A549 (cell line): ENCODE data around the gene TGM6. TPM values are rescaled to one million over a fixed set of nuclear protein-coding genes. Genes with fewer than 3 reads are reported as not detected.

Source experiments
- ATAC-seq, 2 experiments: fragments of 200-7000 bp in 1 of 2; fragments of >200 bp in 1 of 2; cut with Nextera tagmentation in 1 of 2; cut with Tn5 transposase in 1 of 2; 3 replicates each; pipeline versions ENCODE4 v1.8.0 to v1.9.1; 2018 to 2020; ENCODE audit warnings: mild to moderate bottlenecking in 1 of 2, moderate library complexity in 1 of 2
- CTCF ChIA-PET: fragments of 300-600 bp; sonication (Branson Sonifier 250); formaldehyde crosslinking; extraction: SDS; loops from one replicate; lab custom pipeline; 2021; ENCODE audit warnings: antibody characterized with exemption, inconsistent platforms; lab: Yijun Ruan, JAX
- POLR2A ChIA-PET: fragments of 350-600 bp; formaldehyde crosslinking; extraction: SDS; loops from one replicate; lab custom pipeline; 2021; ENCODE audit warnings: antibody characterized with exemption, inconsistent platforms; lab: Yijun Ruan, JAX
- DNase-seq, 2 experiments: peaks; one replicate each; pipeline versions ENCODE4 v3.0.0 to v3.0.0-alpha.2; 2011 to 2016; ENCODE audit warnings: low read depth in 1 of 2, low spot score in 1 of 2
- FAIRE-seq: peaks from 2 replicates; lab custom pipeline; 2011; peaks lifted over from hg19 to GRCh38; lab: Jason Lieb, UNC
- H3K27ac ChIP-seq, 2 experiments: fragments of >200 bp; sonication (Bioruptor Twin); formaldehyde crosslinking; 3 replicates each; pipeline ENCODE4 v1.5.1; 2016 to 2017
- H3K4me1 ChIP-seq: fragments of >200 bp; sonication (Bioruptor Twin); formaldehyde crosslinking; 3 replicates; pipeline ENCODE4 v1.6.1; 2016
- H3K4me2 ChIP-seq: fragments of >200 bp; sonication (Bioruptor Twin); formaldehyde crosslinking; 3 replicates; pipeline ENCODE4 v1.6.1; 2016
- H3K4me3 ChIP-seq: fragments of >200 bp; sonication (Bioruptor Twin); formaldehyde crosslinking; 3 replicates; pipeline ENCODE4 v1.5.1; 2016
- H3K9me3 ChIP-seq: fragments of >200 bp; sonication (Bioruptor Twin); formaldehyde crosslinking; 3 replicates; pipeline ENCODE4 v1.6.1; 2016
- CBX8 ChIP-seq: fragments of 200-600 bp; sonication (generic); IDR thresholded peaks from 2 replicates; pipeline ENCODE4 v1.6.1; 2016
- CTCF ChIP-seq: fragments of >200 bp; sonication (Bioruptor Twin); formaldehyde crosslinking; IDR thresholded peaks from 3 replicates; pipeline ENCODE4 v1.5.1; 2016
- EHF ChIP-seq: fragments of 250-450 bp; sonication (Bioruptor Pico); IDR thresholded peaks from 2 replicates; pipeline ENCODE4 v1.5.0; 2020; ENCODE audit warnings: mild to moderate bottlenecking
- EP300 ChIP-seq, 2 experiments: fragments of >200 bp; sonication (Bioruptor Twin); formaldehyde crosslinking; IDR thresholded peaks; 2 replicates in 1 of 2; 3 replicates in 1 of 2; pipeline ENCODE4 v1.6.1; 2016 to 2017
- HEYL ChIP-seq: fragments of 250-450 bp; sonication (Bioruptor Pico); IDR thresholded peaks from 2 replicates; pipeline ENCODE4 v1.8.0; 2021; ENCODE audit warnings: mild to moderate bottlenecking, moderate library complexity
- JUN ChIP-seq, 2 experiments: fragments of >200 bp; sonication (Bioruptor Twin); formaldehyde crosslinking; IDR thresholded peaks; 2 replicates in 1 of 2; 3 replicates in 1 of 2; pipeline ENCODE4 v1.6.1; 2016 to 2017
- KDM1A ChIP-seq: fragments of 200-600 bp; sonication (generic); IDR thresholded peaks from 2 replicates; pipeline ENCODE4 v1.6.1; 2016; ENCODE audit warnings: low read depth, mild to moderate bottlenecking
- PHF8 ChIP-seq: fragments of 200-600 bp; sonication (generic); IDR thresholded peaks from 2 replicates; pipeline ENCODE4 v1.6.1; 2016; ENCODE audit warnings: low read depth, mild to moderate bottlenecking, antibody characterized with exemption, moderate library complexity, borderline replicate concordance
- POLR2A ChIP-seq: IDR thresholded peaks from 2 replicates; pipeline ENCODE4 v1.6.1; 2012; ENCODE audit warnings: mild to moderate bottlenecking, low read length
- POLR2AphosphoS2 ChIP-seq: conservative IDR thresholded peaks from 2 replicates; pipeline ENCODE4 v1.6.1; 2012; ENCODE audit warnings: low read length, improper control_type of control experiment, inconsistent platforms
- RAD21 ChIP-seq, 2 experiments: fragments of >200 bp in 1 of 2; sonication (Bioruptor Twin) in 1 of 2; formaldehyde crosslinking in 1 of 2; IDR thresholded peaks in 1 of 2; conservative IDR thresholded peaks in 1 of 2; 2 replicates in 1 of 2; 3 replicates in 1 of 2; pipeline ENCODE4 v1.6.1; 2012 to 2018; ENCODE audit warnings: inconsistent platforms in 1 of 2
- SMC3 ChIP-seq: fragments of >200 bp; sonication (Bioruptor Twin); formaldehyde crosslinking; IDR thresholded peaks from 3 replicates; pipeline ENCODE4 v1.6.1; 2018; ENCODE audit warnings: inconsistent platforms
- SREBF2 ChIP-seq: fragments of 450-650 bp; IDR thresholded peaks from 2 replicates; pipeline ENCODE4 v1.6.1; 2014; ENCODE audit warnings: mild to moderate bottlenecking, moderate library complexity
- ZFP36 ChIP-seq: fragments of 450-650 bp; IDR thresholded peaks from 2 replicates; pipeline ENCODE4 v1.6.1; 2014; ENCODE audit warnings: borderline replicate concordance; ENCODE audit not compliant: partially characterized antibody
- ZSCAN20 ChIP-seq: fragments of 250-450 bp; sonication (Bioruptor Pico); IDR thresholded peaks from 2 replicates; pipeline ENCODE4 v1.8.0; 2022; ENCODE audit warnings: mild to moderate bottlenecking, moderate library complexity
- WGBS: methylation state at CpG from one replicate; pipeline ENCODE4 v1.1.6; 2017; ENCODE audit errors: missing lambda C conversion rate; 5-methylcytosine and 5-hydroxymethylcytosine counted together
- polyA plus RNA-seq, 4 experiments: library from polyadenylated mRNA; depleted of rRNA in 3 of 4; stranded (reverse); fragments of >200 nt; fragmentation: RNase III in 1 of 4; extraction: RNeasy Plus Mini Kit Qiagen cat#74134 plus additional on column Dnase treatment in 1 of 4; gene quantifications; 2 replicates in 3 of 4; 3 replicates in 1 of 4; pipeline ENCODE4 v1.2.3, GENCODE V29; 2011 to 2017

Gene TGM6
- polyA plus RNA-seq, 2 of the 4 experiments (the other 2 are of a cell fraction) = not detected

- Histone ChIP-seq H3K4me3 (no peak overlapping the region), H3K9me3 (0 out of 3 replicates have a peak, but pooled peaks cover 6% of the 10 kb centered on the region), H3K27ac (no peak overlapping the region), H3K4me2 (no peak overlapping the region), H3K4me1 (no peaks in the 10 kb centered on the region)
- 77% methylated on average over 16 of the region's 16 CpGs for whole genome bisulfite sequencing
- POLR2A ChIA-PET = no interaction called here
- CTCF ChIA-PET = interaction anchor here (0.6 to 7.8 kb wide), 4 partner anchors 53 to 855 kb away, joined by 3 to 76 read pairs (median 4); no protein-coding TSS in a partner anchor
- no peak for FAIRE-seq
- ATAC-seq = no peak
- TF ChIP-seq RAD21 (conservative IDR thresholded peaks at IDR 0.05 in 1 of 2, IDR thresholded peaks at IDR 0.05 in 1 of 2) (no peak), JUN (IDR thresholded peaks at IDR 0.05) (no peak), PHF8 (no peak), EP300 (IDR thresholded peaks at IDR 0.05) (no peak), EHF (CRISPR knock-in tag) (no peak)
- no peak for DNase-seq
These were observed 18.7 kb downstream of the TGM6 start for GRCh38 chr20:2399390-2399789.

- no peak for TF ChIP-seq POLR2AphosphoS2
- no peak for TF ChIP-seq RAD21 (conservative IDR thresholded peaks at IDR 0.05 in 1 of 2, IDR thresholded peaks at IDR 0.05 in 1 of 2)
- TF ChIP-seq CBX8 = no peak
- no peak for TF ChIP-seq CTCF
- no peak for TF ChIP-seq POLR2A
- no peak for TF ChIP-seq SMC3
- WGBS = 67% methylated on average over 11 of the region's 11 CpGs
- Histone ChIP-seq H3K4me2 (no peak overlapping the region), H3K9me3 (peaks cover 9% of the 10 kb centered on the region; the same call in 1 of the 3 replicates), H3K27ac (no peak overlapping the region), H3K4me3 (no peak overlapping the region), H3K4me1 (no peaks in the 10 kb centered on the region)
- DNase-seq = no peak
- ChIA-PET CTCF (interaction anchor here (1.1 to 7.8 kb wide), 2 partner anchors 19 to 193 kb away, joined by 4 to 76 read pairs; no protein-coding TSS in a partner anchor), POLR2A (no interaction called here)
- peak in 1 of 2 experiments; percentile 29; a peak in 2 of 6 replicates for ATAC-seq
- no peak for FAIRE-seq
These were observed 19.6 kb downstream of the TGM6 start for GRCh38 chr20:2400290-2400689.

- POLR2A ChIA-PET = no interaction called here
- WGBS = 38% methylated on average over 2 of the region's 2 CpGs
- Histone ChIP-seq H3K4me3 (no peak overlapping the region), H3K9me3 (peaks cover 13% of the 10 kb centered on the region; the same call in 1 of the 3 replicates), H3K27ac (no peak overlapping the region), H3K4me1 (no peaks in the 10 kb centered on the region), H3K4me2 (no peak overlapping the region)
- FAIRE-seq (peak; percentile 39), ATAC-seq (no peak), DNase-seq (no peak)
- TF ChIP-seq ZFP36 = peak; percentile 66
- no peak for TF ChIP-seq ZSCAN20 (CRISPR knock-in tag)
- peak; percentile 42; the same call in 1 of the 2 replicates for TF ChIP-seq KDM1A
- CTCF ChIA-PET = interaction anchor here (0.9 to 7.8 kb wide), 6 partner anchors 9 to 194 kb away, joined by 3 to 76 read pairs (median 12); no protein-coding TSS in a partner anchor
These were observed 20.8 kb downstream of the TGM6 start for GRCh38 chr20:2401527-2401926.

GRCh38 chr20:2402271-2402980 is 21.7 kb downstream of the TGM6 start:
- Histone ChIP-seq H3K4me2 (no peak overlapping the region), H3K4me3 (no peak overlapping the region), H3K27ac (no peak overlapping the region), H3K9me3 (peaks cover 13% of the 10 kb centered on the region; the same call in 1 of the 3 replicates), H3K4me1 (no peaks in the 10 kb centered on the region)
- POLR2A ChIA-PET = no interaction called here
- ATAC-seq (peak; percentile 63 to 79; a peak in 5 of 6 replicates), FAIRE-seq (peak; percentile 51), DNase-seq (peak; percentile 54 to 58)
- CTCF ChIA-PET = interaction anchor here (0.6 to 7.8 kb wide), 16 partner anchors 9 to 195 kb away, joined by 3 to 76 read pairs (median 3); no protein-coding TSS in a partner anchor
- TF ChIP-seq SREBF2 (no peak), HEYL (CRISPR knock-in tag) (no peak), RAD21 (conservative IDR thresholded peaks at IDR 0.05 in 1 of 2, IDR thresholded peaks at IDR 0.05 in 1 of 2) (peak; percentile 33 to 53; a peak in 3 of 5 replicates), SMC3 (peak; percentile 57), CTCF (peak; percentile 54)
- WGBS = 37% methylated on average over 7 of the region's 7 CpGs
